Progenitor cell of endocrine pancreas (in vitro differentiated cells): ENCODE measurements around the gene PCDH15. TPM values are rescaled to one million over a fixed set of nuclear protein-coding genes. Genes with fewer than 3 reads are reported as not detected.

Experiments
- DNase-seq: peaks from one replicate; pipeline ENCODE4 v3.0.0; 2021; ENCODE audit warnings: low spot score; ENCODE audit not compliant: unreplicated experiment
- H3K27ac Mint-ChIP-seq: 2 replicates; pipeline ENCODE4 v1.8.0; 2021; ENCODE audit warnings: mild to moderate bottlenecking, moderate library complexity, mixed read lengths
- H3K27me3 Mint-ChIP-seq: 2 replicates; pipeline ENCODE4 v1.8.0; 2021; ENCODE audit warnings: mixed read lengths
- H3K36me3 Mint-ChIP-seq: 2 replicates; pipeline ENCODE4 v1.8.0; 2022; ENCODE audit warnings: mixed read lengths; ENCODE audit not compliant: insufficient read depth
- H3K4me1 Mint-ChIP-seq: 2 replicates; pipeline ENCODE4 v1.8.0; 2021; ENCODE audit warnings: low read depth, mixed read lengths
- H3K4me3 Mint-ChIP-seq: 2 replicates; pipeline ENCODE4 v1.8.0; 2021; ENCODE audit warnings: low read depth, mild to moderate bottlenecking, moderate library complexity, mixed read lengths
- H3K9me3 Mint-ChIP-seq: 2 replicates; pipeline ENCODE4 v1.8.0; 2021; ENCODE audit warnings: low read depth, mixed read lengths
- total RNA-seq: library from RNA; stranded (reverse); gene quantifications from 2 replicates; pipeline ENCODE4 v1.2.1, GENCODE V29; 2021
- TF ChIP-seq, protein P1 (sequence below): fragments of 200-600 bp; sonication (generic); IDR thresholded peaks from one replicate; pipeline ENCODE4 v1.5.0; 2021; ENCODE audit warnings: antibody characterized with exemption, mild to moderate bottlenecking; ENCODE audit not compliant: unreplicated experiment

PCDH15 gene
- total RNA-seq, 1 donor from 2014 or later, result 0.14 TPM

DNA sequence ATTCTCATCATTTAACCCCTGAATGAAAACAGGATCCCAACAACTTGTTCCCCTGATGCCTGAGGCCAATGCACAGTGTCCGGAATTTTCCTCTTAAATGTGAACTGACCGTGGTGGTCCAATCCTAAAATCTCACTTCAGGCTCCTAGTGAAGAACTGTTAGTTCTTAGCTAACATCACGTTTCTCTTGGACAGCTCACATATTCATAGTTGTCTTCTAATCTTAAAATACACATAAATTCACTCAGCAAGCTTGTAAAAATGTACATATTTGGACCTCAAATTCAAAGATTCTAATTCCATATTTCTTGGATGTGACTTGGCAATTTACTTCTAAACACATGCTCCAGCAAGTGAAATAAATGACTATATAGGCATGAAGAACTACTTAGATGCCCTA lies 297.2 kb downstream of the PCDH15 start:
- H3K27me3 Mint-ChIP-seq, result no peaks in the 10 kb centered on the region
- no peak overlapping the region for H3K27ac Mint-ChIP-seq
- TF ChIP-seq, protein P1, sequence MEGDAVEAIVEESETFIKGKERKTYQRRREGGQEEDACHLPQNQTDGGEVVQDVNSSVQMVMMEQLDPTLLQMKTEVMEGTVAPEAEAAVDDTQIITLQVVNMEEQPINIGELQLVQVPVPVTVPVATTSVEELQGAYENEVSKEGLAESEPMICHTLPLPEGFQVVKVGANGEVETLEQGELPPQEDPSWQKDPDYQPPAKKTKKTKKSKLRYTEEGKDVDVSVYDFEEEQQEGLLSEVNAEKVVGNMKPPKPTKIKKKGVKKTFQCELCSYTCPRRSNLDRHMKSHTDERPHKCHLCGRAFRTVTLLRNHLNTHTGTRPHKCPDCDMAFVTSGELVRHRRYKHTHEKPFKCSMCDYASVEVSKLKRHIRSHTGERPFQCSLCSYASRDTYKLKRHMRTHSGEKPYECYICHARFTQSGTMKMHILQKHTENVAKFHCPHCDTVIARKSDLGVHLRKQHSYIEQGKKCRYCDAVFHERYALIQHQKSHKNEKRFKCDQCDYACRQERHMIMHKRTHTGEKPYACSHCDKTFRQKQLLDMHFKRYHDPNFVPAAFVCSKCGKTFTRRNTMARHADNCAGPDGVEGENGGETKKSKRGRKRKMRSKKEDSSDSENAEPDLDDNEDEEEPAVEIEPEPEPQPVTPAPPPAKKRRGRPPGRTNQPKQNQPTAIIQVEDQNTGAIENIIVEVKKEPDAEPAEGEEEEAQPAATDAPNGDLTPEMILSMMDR, result no peak
- H3K4me1 Mint-ChIP-seq, result peaks cover 2% of the 10 kb centered on the region
- H3K4me3 Mint-ChIP-seq, result no peak overlapping the region
- H3K36me3 Mint-ChIP-seq, result no peaks in the 10 kb centered on the region
- peaks cover 5% of the 10 kb centered on the region for H3K9me3 Mint-ChIP-seq
- no peak for DNase-seq

DNA sequence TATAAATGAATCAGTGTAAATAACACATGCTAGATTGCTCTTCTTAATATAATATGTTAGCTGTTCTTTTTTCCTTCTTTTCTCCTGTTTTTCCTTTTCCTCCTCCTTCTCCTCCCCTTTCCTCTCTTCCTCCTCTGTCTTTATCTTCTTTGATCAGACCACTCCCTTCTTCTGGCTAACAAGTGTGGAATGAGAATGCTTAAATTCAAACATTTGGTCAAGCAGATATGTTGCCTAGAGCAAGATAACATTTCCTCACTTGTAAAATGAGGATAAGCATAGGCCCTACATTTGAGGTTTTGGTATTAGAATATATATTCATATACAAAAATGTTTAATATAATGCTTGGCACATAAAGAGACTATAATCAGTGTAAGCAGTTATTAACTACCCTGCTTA lies 299.1 kb downstream of the PCDH15 start:
- Mint-ChIP-seq H3K27ac (no peak overlapping the region), H3K36me3 (no peaks in the 10 kb centered on the region), H3K9me3 (peaks cover 5% of the 10 kb centered on the region), H3K27me3 (no peaks in the 10 kb centered on the region), H3K4me3 (no peak overlapping the region), H3K4me1 (peaks cover 2% of the 10 kb centered on the region)
- TF ChIP-seq, protein P1, result no peak
- DNase-seq, result no peak

GRCh38 chr10:54496852-54497251 lies 304.2 kb downstream of the PCDH15 start:
- DNase-seq, result no peak
- Mint-ChIP-seq H3K27me3 (no peaks in the 10 kb centered on the region), H3K27ac (no peak overlapping the region), H3K4me1 (no peaks in the 10 kb centered on the region), H3K36me3 (no peaks in the 10 kb centered on the region), H3K9me3 (peaks cover 7% of the 10 kb centered on the region), H3K4me3 (no peak overlapping the region)
- TF ChIP-seq, protein P1, result no peak

- Mint-ChIP-seq H3K9me3 (peaks cover 1% of the 10 kb centered on the region), H3K36me3 (no peaks in the 10 kb centered on the region), H3K27ac (no peak overlapping the region), H3K4me1 (peaks cover under 1% of the 10 kb centered on the region), H3K27me3 (no peaks in the 10 kb centered on the region), H3K4me3 (no peak overlapping the region)
- no peak for DNase-seq
- TF ChIP-seq, protein P1, result no peak
Measured at GRCh38 chr10:54487743-54488142, 313.3 kb downstream of the PCDH15 start.

DNA sequence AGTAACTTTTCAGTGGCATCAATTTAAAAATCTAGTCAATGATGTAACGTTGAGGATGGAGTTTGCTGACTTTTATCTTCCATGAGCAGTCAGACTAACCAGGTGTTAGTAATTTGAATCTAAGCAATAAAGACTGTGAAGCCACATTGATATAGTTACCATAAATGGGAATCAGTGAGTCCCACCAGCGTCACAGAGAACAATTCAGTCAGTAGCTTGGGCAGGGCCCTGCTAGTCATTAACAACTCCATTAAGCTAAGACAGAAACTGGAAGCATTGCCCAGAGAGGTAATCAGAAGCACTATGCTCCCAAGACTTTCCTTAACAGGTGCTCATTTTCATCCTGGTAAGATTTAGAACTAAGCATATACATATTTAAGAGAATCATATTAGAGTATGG lies 315.1 kb downstream of the PCDH15 start:
- no peak overlapping the region for H3K4me3 Mint-ChIP-seq
- no peaks in the 10 kb centered on the region for H3K27me3 Mint-ChIP-seq

More for the DNA sequence above, 315.1 kb downstream of the PCDH15 start:
- TF ChIP-seq, protein P1, result no peak
- no peaks in the 10 kb centered on the region for H3K36me3 Mint-ChIP-seq
- H3K4me1 Mint-ChIP-seq, result peaks cover 2% of the 10 kb centered on the region
- no peaks in the 10 kb centered on the region for H3K9me3 Mint-ChIP-seq
- no peak overlapping the region for H3K27ac Mint-ChIP-seq
- no peak for DNase-seq
